Sigmoid colon (tissue), 7 donors: Measurements from ENCODE around the gene DNAJC9. TPM values are rescaled to one million over a fixed set of nuclear protein-coding genes. Genes with fewer than 3 reads are reported as not detected.
"Not testable (repeated sequence)": the region's sequence is repeated elsewhere in the genome, so short reads cannot be mapped to it uniquely, and the experiment has no call there.

Experiments used
- DNase-seq: peaks from one replicate; pipeline ENCODE4 v3.0.0-alpha.2; 2019
- H3K27ac ChIP-seq, 4 donors: fragments of 200-600 bp; sonication (generic); one replicate each; pipeline ENCODE4 v1.5.1; 2016 to 2019; ENCODE audit warnings: mild to moderate bottlenecking in 1 of 4
- H3K27me3 ChIP-seq, 3 donors: fragments of 200-600 bp; sonication (generic); one replicate each; pipeline ENCODE4 v1.5.1; 2019; ENCODE audit warnings: mild to moderate bottlenecking in 1 of 3
- H3K36me3 ChIP-seq, 4 donors: fragments of 200-600 bp; sonication (generic); one replicate each; pipeline ENCODE4 v1.5.1; 2016 to 2019
- H3K4me1 ChIP-seq, 4 donors: fragments of 200-600 bp; sonication (generic); one replicate each; pipeline ENCODE4 v1.5.1; 2017 to 2019
- H3K4me3 ChIP-seq, 4 donors: fragments of 200-600 bp; sonication (generic); one replicate each; pipeline ENCODE4 v1.5.1; 2017 to 2019; ENCODE audit warnings: mild to moderate bottlenecking in 2 of 4, moderate library complexity in 1 of 4
- H3K9me3 ChIP-seq, 4 donors: fragments of 200-600 bp in 3 of 4; sonication (generic) in 3 of 4; one replicate each; pipeline versions ENCODE4 v1.5.1 to v1.6.1; 2013 to 2019
- EP300 ChIP-seq, 4 donors: sonication (generic); formaldehyde crosslinking; IDR thresholded peaks; one replicate each; pipeline ENCODE4 v1.6.1; 2017; ENCODE audit warnings: antibody characterized with exemption in 4 of 4
- POLR2A ChIP-seq, 2 donors: fragments of 450-650 bp; IDR thresholded peaks; one replicate each; pipeline ENCODE4 v1.6.1; 2016; ENCODE audit warnings: antibody characterized with exemption in 2 of 2, mild to moderate bottlenecking in 2 of 2, moderate library complexity in 2 of 2
- POLR2AphosphoS5 ChIP-seq, 4 donors: sonication (generic); formaldehyde crosslinking; IDR thresholded peaks; one replicate each; pipeline ENCODE4 v1.6.1; 2017; ENCODE audit warnings: antibody characterized with exemption in 4 of 4
- WGBS, 2 donors: extraction: QIAGEN DNeasy Blood & Tissue Kit; methylation state at CpG; one replicate each; pipeline ENCODE4 v1.1.7; 2013; 5-methylcytosine and 5-hydroxymethylcytosine counted together
- intact Hi-C: fragments of 100-400 bp; cut with DNase I; formaldehyde crosslinking; loops from one replicate; pipeline ENCODE4 v1.15.1; 2023
- polyA plus RNA-seq, 3 donors: library from polyadenylated mRNA; stranded (reverse); fragments of 200-250 nt; gene quantifications; one replicate each; pipeline ENCODE4 v1.2.3, GENCODE V29; 2013
- total RNA-seq, 4 donors: library from RNA; depleted of rRNA; stranded (reverse); fragments of >200 nt; gene quantifications; one replicate each; pipeline ENCODE4 v1.1.0, GENCODE V29; 2016
- TF ChIP-seq, protein P1 (sequence below), 4 experiments: fragments of 450-650 bp in 3 of 4; fragments of 200-600 bp in 1 of 4; IDR thresholded peaks; one replicate each; pipeline ENCODE4 v1.5.1; 2016 to 2019; ENCODE audit warnings: antibody characterized with exemption in 4 of 4, mild to moderate bottlenecking in 3 of 4, moderate library complexity in 2 of 4
- donor health status: healthy with polysubstance abuse.
- donor health status: Bipolar disorder and iron deficiency.
- donor health status: healthy.

DNAJC9 gene
- total and polyA plus RNA-seq, 7 donors = 7.8 to 22.1 (median 13.5) TPM

DNA sequence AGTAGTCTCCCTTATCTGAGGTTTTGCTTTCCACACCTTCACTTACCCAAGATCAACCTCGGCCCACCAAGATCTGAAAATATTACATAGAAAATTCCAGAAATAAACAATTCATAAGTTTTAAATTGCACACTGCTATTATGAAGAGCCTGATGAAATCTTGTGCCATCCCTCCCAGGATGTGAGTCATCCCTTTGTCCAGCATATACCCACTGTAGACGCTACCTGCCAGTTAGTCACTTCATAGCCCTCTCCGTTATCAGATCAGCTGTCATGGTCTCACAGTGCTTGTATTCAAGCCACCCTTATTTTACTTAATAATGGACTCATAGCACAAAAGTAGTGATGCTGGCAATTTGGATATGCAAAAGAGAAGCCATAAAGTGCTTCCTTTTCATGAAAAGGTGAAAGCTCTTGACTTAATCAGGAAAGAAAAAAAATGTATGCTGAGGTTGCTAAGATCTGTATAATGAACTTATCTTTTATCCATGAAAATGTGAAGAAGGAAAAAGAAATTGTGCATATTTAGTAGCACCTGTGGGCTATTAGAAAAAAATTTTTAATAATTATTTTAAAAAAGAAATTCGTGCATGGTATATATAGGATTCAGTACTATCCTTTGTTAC lies 15.2 kb upstream of the DNAJC9 start:
- H3K9me3 ChIP-seq = no peaks in the 10 kb centered on the region
- H3K4me1 ChIP-seq = no peaks in the 10 kb centered on the region
- H3K36me3 ChIP-seq = no peaks in the 10 kb centered on the region
- intact Hi-C loops = no loop called here
- WGBS, 2 donors = 80 to 81% methylated on average over 4 of the region's 4 CpGs
- no peak overlapping the region for H3K27ac ChIP-seq
- DNase-seq = no peak
- TF ChIP-seq POLR2A (IDR thresholded peaks at IDR 0.05) (no peak), EP300 (IDR thresholded peaks at IDR 0.05) (no peak), POLR2AphosphoS5 (IDR thresholded peaks at IDR 0.05) (no peak)
- TF ChIP-seq, protein P1, sequence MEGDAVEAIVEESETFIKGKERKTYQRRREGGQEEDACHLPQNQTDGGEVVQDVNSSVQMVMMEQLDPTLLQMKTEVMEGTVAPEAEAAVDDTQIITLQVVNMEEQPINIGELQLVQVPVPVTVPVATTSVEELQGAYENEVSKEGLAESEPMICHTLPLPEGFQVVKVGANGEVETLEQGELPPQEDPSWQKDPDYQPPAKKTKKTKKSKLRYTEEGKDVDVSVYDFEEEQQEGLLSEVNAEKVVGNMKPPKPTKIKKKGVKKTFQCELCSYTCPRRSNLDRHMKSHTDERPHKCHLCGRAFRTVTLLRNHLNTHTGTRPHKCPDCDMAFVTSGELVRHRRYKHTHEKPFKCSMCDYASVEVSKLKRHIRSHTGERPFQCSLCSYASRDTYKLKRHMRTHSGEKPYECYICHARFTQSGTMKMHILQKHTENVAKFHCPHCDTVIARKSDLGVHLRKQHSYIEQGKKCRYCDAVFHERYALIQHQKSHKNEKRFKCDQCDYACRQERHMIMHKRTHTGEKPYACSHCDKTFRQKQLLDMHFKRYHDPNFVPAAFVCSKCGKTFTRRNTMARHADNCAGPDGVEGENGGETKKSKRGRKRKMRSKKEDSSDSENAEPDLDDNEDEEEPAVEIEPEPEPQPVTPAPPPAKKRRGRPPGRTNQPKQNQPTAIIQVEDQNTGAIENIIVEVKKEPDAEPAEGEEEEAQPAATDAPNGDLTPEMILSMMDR (IDR thresholded peaks at IDR 0.05) = no peak
- H3K27me3 ChIP-seq = no peaks in the 10 kb centered on the region
- no peak overlapping the region for H3K4me3 ChIP-seq

DNA sequence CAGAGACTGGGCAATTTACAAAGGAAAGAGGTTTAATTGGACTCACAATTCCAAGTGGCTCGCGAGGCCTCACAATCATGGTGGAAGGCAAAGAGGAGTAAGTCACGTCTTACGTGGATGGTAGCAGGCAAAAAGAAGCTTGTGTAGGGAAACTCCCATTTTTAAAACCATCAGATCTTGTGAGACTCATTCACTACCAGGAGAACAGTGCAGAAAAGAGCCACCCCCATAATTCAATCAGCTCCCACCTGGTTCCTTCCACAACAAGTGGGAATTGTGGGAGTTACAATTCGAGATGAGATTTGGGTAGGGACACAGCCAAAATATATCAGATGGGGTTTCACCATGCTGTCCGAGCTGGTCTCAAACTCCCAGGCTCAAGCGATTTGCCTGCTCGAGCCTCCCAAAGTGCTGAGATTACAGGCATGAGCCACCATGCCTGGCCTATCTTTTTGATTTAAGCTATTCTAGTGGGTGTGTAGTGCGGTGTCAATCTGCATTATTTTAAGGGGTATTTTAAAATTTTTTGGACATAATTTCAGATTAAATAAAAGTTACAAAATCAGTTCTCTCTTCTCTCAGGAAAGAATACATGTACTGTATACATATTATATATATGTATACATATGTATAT lies 14.4 kb upstream of the DNAJC9 start:
- Histone ChIP-seq H3K4me3 (no peak overlapping the region), H3K4me1 (no peaks in the 10 kb centered on the region), H3K27ac (no peak overlapping the region), H3K36me3 (no peaks in the 10 kb centered on the region), H3K27me3 (no peaks in the 10 kb centered on the region), H3K9me3 (no peaks in the 10 kb centered on the region)
- 90 to 95% methylated on average over 9 of the region's 9 CpGs for WGBS, 2 donors
- intact Hi-C loops = no loop called here
- DNase-seq = no peak
- TF ChIP-seq, protein P1 (IDR thresholded peaks at IDR 0.05) = no peak
- TF ChIP-seq POLR2AphosphoS5 (IDR thresholded peaks at IDR 0.05) (no peak), POLR2A (IDR thresholded peaks at IDR 0.05) (no peak), EP300 (IDR thresholded peaks at IDR 0.05) (no peak)

DNA sequence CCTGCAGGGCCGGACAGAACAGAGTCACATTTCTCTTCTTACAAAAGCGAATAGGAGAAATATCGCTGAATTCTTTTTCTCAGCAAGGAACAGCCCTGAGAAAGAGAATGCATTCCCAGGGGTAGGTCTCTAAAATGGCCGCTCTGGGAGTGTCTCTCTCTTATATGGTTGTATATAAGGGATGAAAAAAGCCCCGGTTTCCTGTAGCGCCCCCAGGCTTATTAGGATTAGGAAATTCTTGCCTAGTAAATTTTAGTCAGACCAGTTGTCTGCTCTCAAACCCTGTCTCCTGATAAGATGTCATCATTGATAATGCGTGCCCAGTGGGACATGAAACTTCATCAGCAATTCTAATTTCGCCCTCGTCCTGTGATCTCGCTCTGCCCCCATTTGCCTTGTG lies 11.6 kb upstream of the DNAJC9 start:
- H3K36me3 ChIP-seq, H3K4me3 ChIP-seq, H3K9me3 ChIP-seq, H3K4me1 ChIP-seq, DNase-seq, H3K27me3 ChIP-seq, H3K27ac ChIP-seq, intact Hi-C loops: not testable (repeated sequence)
- WGBS, 2 donors = 96% methylated on average over 10 of the region's 10 CpGs

DNA sequence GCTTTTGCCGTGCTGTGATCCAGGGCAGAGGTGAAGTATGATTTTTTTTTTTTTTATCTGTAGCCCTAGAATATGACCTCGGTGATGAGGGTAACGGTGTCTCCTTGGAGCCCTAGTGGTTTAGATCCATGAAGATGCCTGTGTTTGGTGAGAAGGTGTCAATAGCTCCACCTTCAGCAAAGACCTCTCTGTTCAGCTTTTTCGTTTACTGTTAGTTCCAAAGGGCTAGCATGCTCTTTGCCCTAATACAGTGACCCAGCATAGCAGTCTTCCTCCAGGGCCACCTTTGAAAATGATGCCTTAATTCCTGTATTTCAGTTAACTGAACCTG lies 6.1 kb upstream of the DNAJC9 start:
- Histone ChIP-seq H3K27me3 (no peaks in the 10 kb centered on the region), H3K4me1 (peaks cover 0 to 28% (median 22%) of the 10 kb centered on the region in 4 donors), H3K27ac (peak overlapping the region; percentile 85 to 93 (median 88)), H3K4me3 (peak overlapping the region; percentile 47 to 84 (median 78)), H3K9me3 (no peaks in the 10 kb centered on the region), H3K36me3 (peaks cover 0 to 22% (median 0%) of the 10 kb centered on the region in 4 donors)
- 1% methylated on average over 4 of the region's 4 CpGs for WGBS, 2 donors
- TF ChIP-seq POLR2AphosphoS5 (IDR thresholded peaks at IDR 0.05) = no peak
- TF ChIP-seq POLR2A (IDR thresholded peaks at IDR 0.05) = no peak
- TF ChIP-seq EP300 (IDR thresholded peaks at IDR 0.05) = no peak
- TF ChIP-seq, protein P1 (IDR thresholded peaks at IDR 0.05) = peak in 1 of 4 experiments; percentile 7
- intact Hi-C loops = loop anchor here (5.0 kb wide), 4 partner anchors 86 to 244 kb away; partner anchors contain the start of genes ANXA7, CFAP70, ECD and FAM149B1
- no peak for DNase-seq

DNA sequence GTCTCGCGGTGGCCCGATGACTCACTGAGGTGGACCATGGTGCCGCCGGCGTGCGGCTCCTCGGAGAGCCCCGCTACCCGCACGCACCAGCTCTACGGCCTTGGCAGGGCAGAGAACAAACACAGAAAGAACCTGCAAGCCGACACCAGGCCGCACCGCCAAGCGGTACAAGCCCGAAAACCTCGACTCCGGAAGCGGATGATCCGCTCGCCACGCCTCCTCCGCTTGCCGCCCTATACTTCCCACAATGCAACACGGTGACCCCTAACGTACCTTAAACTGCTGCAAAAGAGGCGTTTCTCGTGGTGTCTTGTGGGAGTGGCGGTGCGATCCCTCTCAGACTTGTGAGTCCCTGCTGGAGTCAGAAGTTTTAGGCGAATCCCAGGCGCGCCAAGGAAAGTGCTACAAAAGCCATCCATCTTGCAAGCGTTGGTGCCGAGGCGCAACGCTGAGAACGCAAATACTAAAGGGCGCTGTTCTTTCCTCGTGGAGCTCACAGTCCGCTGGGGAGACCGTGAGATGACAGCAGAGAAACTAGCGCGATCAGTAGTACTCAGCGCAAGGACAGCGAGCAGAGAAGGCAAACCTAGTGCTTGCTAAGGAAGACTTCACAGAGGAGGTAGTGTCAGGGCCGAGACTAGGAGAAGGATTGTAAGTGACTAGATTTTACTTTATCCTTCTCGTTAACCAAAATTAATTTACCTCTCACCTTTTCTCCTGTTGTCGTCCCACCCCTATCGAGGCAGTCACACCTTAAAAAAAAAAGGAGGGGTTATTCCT lies 5.6 kb upstream of the DNAJC9 start, which contains the start of gene MRPS16:
TSS of gene MRPS16 (minus strand) at position 200 of the 780 bp plus-strand sequence. CDS start at position 38, 162 bp downstream.
- Histone ChIP-seq H3K4me3 (peak within 1 kb of the TSS; percentile 47 to 84 (median 78)), H3K27ac (peak within 1 kb of the TSS; percentile 85 to 93 (median 88)), H3K36me3 (peaks cover 0 to 22% (median 0%) of the 10 kb centered on the region in 4 donors), H3K27me3 (no peaks in the 10 kb centered on the region), H3K4me1 (peaks cover 0 to 32% (median 26%) of the 10 kb centered on the region in 4 donors), H3K9me3 (no peaks in the 10 kb centered on the region)
- TF ChIP-seq POLR2AphosphoS5 (IDR thresholded peaks at IDR 0.05) (peak; percentile 74 to 98 (median 86)), EP300 (IDR thresholded peaks at IDR 0.05) (peak in 1 of 4 donors; percentile 69), POLR2A (IDR thresholded peaks at IDR 0.05) (peak; percentile 61 to 64)
- TF ChIP-seq, protein P1 (IDR thresholded peaks at IDR 0.05) = no peak
- intact Hi-C loops = loop anchor here (5.0 kb wide), 4 partner anchors 85 to 245 kb away; partner anchors contain the start of genes ANXA7, CFAP70, ECD and FAM149B1
- peak; percentile 98 for DNase-seq
- WGBS, 2 donors = 0% methylated on average over 51 of the region's 51 CpGs
